Measurements from ENCODE around the gene PCDH9.

DNA sequence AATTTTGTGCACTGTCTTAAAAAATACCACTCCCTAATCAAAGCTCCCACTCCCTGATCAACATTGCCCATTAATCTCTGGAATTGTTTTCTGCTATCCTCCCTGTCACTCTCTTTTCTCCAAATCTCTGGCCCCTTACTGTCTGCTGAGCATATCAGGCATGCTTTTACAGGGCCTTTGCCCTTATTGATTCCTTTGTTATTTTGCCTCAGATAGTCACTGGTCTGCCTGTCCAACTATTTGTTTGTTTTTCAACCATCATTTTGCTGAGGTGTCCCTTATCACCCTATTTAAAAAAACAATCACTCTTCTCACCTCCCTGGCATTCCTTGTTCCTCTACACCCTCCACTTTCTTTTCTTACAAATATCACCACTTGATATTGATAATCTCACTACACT lies 153.0 kb downstream of the PCDH9 start:
- TF ChIP-seq, protein P1, sequence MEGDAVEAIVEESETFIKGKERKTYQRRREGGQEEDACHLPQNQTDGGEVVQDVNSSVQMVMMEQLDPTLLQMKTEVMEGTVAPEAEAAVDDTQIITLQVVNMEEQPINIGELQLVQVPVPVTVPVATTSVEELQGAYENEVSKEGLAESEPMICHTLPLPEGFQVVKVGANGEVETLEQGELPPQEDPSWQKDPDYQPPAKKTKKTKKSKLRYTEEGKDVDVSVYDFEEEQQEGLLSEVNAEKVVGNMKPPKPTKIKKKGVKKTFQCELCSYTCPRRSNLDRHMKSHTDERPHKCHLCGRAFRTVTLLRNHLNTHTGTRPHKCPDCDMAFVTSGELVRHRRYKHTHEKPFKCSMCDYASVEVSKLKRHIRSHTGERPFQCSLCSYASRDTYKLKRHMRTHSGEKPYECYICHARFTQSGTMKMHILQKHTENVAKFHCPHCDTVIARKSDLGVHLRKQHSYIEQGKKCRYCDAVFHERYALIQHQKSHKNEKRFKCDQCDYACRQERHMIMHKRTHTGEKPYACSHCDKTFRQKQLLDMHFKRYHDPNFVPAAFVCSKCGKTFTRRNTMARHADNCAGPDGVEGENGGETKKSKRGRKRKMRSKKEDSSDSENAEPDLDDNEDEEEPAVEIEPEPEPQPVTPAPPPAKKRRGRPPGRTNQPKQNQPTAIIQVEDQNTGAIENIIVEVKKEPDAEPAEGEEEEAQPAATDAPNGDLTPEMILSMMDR (conservative IDR thresholded peaks at IDR 0.05; ENCODE audit: low read depth, low read length): no peak
- no peak for TF ChIP-seq EZH2 (IDR thresholded peaks at IDR 0.05; ENCODE audit: borderline replicate concordance, low read depth, low read length, poor library complexity, severe bottlenecking)

All from A673 (cell line).